Measurements from ENCODE around the gene MRO.

The MRO gene

GRCh38 chr18:50832754-50833153, 12.9 kb upstream of the MRO start:
- no peak for DNase-seq

- DNase-seq: no peak
Measured at GRCh38 chr18:50830544-50830943, 10.7 kb upstream of the MRO start.

GRCh38 chr18:50829644-50830043, 9.8 kb upstream of the MRO start:
- no peak for DNase-seq

GRCh38 chr18:50826027-50826426, 6.2 kb upstream of the MRO start:
- DNase-seq: no peak

DNA sequence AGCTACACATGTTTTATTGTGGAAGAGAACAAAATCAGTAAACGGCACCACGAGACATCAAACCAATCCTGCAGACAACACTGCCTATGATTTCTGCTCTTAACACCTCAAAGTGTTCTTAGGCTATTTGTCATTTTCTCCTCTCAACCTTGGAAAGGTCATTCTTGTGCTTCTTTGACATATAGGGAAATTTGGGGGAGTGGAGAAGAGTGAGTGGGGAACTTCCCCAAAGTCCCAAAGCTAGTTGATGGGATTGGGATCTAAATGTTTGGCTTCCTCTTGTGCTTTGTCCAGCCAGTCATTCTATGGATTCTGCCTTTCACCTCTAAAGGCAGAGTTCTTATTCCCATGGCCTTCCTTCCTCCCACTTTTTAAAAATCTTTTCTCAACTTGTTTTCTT, 5.8 kb upstream of the MRO start:
- DNase-seq: no peak

- DNase-seq: no peak
Measured at GRCh38 chr18:50822756-50823155, 2.9 kb upstream of the MRO start.

- DNase-seq: no peak
Measured at GRCh38 chr18:50820901-50821520, 1.2 kb upstream of the MRO start.

GRCh38 chr18:50819027-50819727, 639 bp downstream of the MRO start:
- no peak for DNase-seq

- peak; percentile 19 for DNase-seq
Measured at GRCh38 chr18:50816419-50817166, 3.2 kb downstream of the MRO start.

DNA sequence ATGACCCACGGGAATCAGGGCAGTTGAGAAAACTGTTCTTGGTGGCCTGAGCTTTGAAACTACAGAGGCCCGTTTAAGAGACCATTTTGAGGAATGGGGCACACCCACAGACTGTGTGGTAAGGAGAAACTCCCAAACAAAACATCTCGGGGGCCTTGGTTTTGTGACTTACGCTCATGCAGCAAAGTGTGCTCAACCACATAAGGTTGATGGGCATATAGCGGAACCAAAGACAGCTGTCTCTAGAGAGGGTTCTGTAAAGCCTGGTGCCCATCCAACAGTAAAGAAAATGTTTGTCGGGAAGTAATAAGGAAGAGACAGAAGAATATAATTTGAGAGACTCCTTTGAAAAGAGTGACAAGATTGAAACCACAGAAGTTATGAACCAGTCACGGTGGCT, 5.4 kb downstream of the MRO start:
- no peak for DNase-seq

GRCh38 chr18:50813353-50813752, 6.5 kb downstream of the MRO start:
- no peak for DNase-seq

DNA sequence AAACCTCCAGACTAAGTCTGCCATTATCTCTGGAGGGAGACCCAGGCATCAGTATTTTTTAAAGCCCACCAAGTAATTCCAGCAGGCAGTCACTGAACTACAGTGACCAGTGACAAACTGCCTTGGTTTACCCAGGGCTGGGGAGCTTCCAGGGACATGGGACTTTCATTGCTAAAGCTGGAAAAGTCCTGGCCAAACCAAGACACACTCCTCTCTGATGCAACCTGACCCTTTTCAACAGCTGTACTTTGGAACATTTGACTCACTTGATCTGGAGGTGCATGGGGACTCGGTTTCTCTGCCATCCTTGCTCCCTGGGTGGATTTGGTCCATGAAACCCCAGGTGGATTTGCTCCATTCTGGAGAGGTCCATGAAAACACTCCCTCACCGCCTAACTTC, 7.0 kb downstream of the MRO start:
- DNase-seq: no peak

GRCh38 chr18:50807176-50807575, 12.6 kb downstream of the MRO start:
- DNase-seq: no peak

DNA sequence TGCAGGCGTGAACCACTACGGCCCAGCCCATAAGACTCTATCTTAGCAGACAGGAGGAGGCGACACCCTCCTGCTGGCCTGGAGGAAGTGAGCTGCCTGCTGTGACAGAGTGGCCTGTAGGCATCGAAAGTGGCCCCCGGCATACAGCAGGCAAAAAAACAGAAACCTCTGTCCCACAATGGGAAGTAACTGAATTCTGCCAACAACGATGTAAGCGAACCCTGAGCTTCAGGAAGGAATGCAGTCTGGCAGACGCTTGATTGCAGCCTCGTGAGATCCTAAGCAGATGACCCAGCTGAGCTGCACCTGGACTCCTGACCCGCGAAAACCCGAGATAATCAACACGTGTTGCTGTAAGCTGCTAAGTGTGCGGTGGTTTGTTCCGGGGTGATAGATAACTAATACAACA, 13.6 kb downstream of the MRO start:
- DNase-seq: no peak

DNA sequence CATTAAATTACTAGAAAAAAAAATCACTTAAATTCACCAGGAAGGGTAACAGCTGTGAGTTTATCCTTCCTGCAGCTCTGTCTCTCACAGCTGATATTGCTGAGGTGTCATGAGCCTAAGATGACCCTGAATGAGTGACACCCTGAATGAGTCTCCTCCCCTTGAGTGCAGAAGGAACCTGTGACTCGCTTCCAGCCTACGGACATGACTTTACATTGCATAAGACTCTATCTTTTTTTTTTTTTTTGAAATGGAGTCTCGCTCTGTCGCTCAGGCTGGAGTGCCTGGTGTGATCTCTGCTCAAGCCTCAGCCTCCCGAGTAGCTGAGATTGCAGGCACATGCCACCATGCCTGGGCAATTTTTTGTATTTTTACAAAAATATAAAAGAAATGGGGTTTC, 14.1 kb downstream of the MRO start:
- DNase-seq: no peak

DNA sequence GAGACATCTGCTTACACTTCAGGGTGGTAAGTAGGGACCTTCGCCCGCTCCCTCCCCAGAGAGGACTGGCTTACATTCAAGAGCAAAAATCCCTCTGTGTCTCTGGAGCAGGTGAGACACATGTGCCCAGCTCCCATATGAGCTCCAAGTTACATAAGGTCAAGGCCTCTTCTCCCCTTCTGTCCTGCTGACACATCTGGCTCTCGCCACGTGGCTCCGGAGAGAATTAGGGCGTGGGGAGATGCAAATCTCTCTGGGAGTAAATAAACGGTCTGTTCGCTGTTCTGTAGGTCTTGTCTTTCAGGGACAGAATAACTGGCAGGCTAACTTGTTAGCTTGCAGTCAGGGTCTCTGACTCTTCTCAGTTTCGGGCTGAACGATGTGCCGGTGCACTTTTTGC, 16.2 kb downstream of the MRO start:
- no peak for DNase-seq

- DNase-seq: no peak
Measured at GRCh38 chr18:50802141-50802540, 17.7 kb downstream of the MRO start.

DNA sequence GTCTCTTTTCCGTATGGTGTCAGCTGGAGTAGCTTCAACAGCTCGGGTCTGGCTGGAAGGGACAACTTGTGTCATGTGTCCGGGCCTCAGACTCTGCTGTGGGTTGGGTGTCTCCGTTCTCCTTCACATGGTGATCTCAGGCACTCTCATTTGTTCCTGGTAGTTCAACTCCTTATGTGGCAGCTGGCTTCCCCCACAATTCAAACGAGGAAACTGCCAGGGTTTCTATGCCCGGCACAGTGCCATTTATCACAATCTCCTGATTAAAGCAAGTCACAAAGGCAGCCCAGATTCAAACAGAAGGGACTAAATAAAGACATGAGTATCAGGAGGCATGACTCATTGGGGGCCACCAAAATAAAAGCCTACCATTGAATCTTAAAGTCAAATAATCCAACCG, 22.7 kb downstream of the MRO start:
- no peak for DNase-seq

- no peak for DNase-seq
Measured at GRCh38 chr18:50796495-50796894, 23.3 kb downstream of the MRO start.

DNA sequence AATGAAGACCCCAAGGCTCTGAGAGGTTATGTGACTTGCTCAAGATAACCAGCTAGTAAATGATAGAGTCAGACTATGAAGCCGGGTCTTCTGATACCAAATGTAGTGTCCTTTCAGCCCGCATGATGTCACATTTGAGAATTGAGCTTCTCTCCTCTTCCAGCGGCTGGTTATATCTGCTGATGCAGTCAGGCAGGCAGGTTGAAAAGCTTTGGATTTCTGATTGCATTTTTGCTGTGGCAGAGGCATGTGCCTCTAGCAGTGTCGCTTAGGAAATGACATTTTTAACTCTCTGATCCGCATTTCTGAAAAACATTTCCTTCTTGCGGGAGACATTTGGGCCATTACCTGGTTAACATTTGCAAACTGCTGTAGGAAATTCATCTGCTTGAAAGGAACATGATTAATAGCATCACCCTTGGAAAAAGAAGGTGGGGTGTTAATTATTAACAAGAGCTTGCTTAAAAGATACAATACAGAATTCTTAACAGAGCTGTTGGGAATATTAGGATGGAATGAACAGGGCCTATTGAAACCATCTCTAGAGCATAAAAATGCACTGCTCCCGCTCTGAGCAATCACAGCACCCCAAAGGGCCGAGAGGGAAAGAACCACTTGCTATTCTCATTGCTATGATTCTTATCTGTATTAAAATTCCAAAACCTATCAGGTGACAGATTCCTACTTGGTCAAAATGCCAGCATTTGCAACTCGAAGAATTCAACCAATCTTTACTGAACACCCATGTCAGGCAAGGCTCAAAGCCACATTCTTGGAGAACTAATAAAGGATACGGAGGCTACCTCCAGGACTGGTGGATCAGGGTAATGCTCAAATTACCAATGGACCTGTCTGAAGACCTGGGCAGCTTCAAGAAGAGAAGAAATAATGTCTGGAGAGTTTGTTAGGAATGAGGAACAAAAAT, 25.9 kb downstream of the MRO start:
- no peak for DNase-seq

DNA sequence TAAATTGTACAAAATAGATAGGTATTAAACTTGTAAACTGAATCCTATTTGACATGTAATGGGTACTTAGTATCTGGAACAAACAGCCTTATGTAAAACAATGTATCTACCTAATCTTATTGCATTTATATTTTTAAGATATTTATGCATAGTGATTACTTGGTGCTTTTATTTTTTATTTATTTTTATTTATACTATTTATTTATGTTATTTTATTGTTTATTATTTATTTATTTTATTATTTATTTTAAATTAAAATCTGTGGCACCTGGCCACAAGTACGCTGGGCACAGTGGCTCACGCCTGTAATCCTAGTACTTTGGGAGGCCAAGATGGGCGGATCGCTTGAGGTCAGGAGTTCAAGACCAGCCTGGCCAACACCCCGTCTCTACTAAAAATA, 26.9 kb downstream of the MRO start:
- no peak for DNase-seq

GRCh38 chr18:50791599-50792438, 28.0 kb downstream of the MRO start:
- DNase-seq: no peak

Measured in retina (tissue), 1 donor.